Measurements from ENCODE around the gene CARS2.

- no peak for TF ChIP-seq CTCF (tag by site-specific recombination; IDR thresholded peaks at IDR 0.05)
- no peak for TF ChIP-seq ZNF239 (tag by site-specific recombination; IDR thresholded peaks at IDR 0.05)
These were observed 66.0 kb downstream of the CARS2 start for GRCh38 chr13:110639935-110640334.

Data from HEK293 (cell line).